ENCODE measurements around the gene SST.

Gene SST

GRCh38 chr3:187626581-187626980 is 43.6 kb downstream of the SST start:
- no peak for DNase-seq

GRCh38 chr3:187624588-187624987 is 45.6 kb downstream of the SST start:
- no peak for DNase-seq

DNA sequence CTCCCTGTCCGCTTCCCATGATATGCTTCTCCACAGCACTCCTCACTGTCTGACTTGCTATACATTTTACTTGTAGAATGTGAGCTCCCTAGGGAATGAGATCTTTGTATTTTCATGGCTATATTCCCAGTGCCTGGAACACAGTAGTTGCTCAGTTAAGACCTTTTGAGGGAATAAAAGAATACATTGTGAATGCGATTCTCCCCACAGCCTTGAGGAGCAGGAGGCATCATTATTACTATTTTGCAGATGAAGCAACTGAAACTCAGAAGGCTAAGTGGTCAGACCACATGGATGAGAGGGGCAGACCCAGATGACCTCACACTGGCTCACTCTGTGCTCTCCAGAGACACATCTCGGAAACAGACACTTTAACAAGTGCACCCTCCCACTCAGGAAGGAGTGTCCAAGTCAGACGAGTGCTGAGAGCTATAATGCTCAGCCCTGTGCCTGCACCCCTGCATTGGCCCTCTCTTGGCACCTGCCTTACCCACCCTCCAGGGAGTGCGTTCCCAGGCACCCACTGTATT is 46.8 kb downstream of the SST start:
- no peak for DNase-seq

- DNase-seq, result no peak
These were observed 48.3 kb downstream of the SST start for GRCh38 chr3:187621881-187622280.

DNA sequence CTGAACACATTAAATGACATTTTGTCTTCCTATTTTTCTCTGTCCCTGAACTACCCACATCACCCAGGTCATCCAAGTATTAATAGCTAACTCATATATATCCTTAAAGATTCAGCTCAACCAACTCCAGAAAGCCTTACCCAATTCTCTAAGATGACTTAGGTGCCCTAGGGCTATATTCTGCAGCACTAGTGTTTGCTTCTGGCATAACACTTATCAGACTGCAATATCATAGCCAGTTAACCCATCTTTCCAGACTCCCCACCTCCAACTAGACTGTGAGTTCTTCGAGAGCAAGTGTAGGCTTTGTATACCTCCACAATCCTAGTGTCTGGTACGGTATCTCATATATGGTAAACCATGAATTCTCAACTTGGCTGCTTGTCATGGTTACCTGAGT is 50.7 kb downstream of the SST start:
- DNase-seq, result no peak

Measured in midbrain (tissue), 1 donor.